Skeletal muscle tissue (tissue), 4 donors: ENCODE results near the gene OR51D1. TPM values are rescaled to one million over a fixed set of nuclear protein-coding genes. Genes with fewer than 3 reads are reported as not detected.

Source experiments
- H3K27ac ChIP-seq: one replicate; pipeline ENCODE4 v1.7.0; 2013; ENCODE audit warnings: mild to moderate bottlenecking, low read depth, low read length, inconsistent platforms
- H3K27me3 ChIP-seq, 3 donors: one replicate each; pipeline ENCODE4 v1.7.0; 2013; ENCODE audit warnings: low read length in 3 of 3; ENCODE audit not compliant: control insufficient read depth in 3 of 3, insufficient read depth in 3 of 3
- H3K36me3 ChIP-seq, 3 donors: one replicate each; pipeline ENCODE4 v1.7.0; 2013; ENCODE audit warnings: low read length in 3 of 3; ENCODE audit not compliant: control insufficient read depth in 3 of 3, insufficient read depth in 3 of 3
- H3K4me1 ChIP-seq, 3 donors: one replicate each; pipeline ENCODE4 v1.7.0; 2013; ENCODE audit warnings: low read length in 3 of 3, mild to moderate bottlenecking in 3 of 3; ENCODE audit not compliant: control insufficient read depth in 3 of 3, insufficient read depth in 3 of 3
- H3K4me3 ChIP-seq, 3 donors: one replicate each; pipeline ENCODE4 v1.7.0; 2013; ENCODE audit warnings: low read length in 3 of 3
- H3K9ac ChIP-seq, 3 donors: one replicate each; pipeline ENCODE4 v1.7.0; 2013; ENCODE audit warnings: low read length in 3 of 3, mild to moderate bottlenecking in 3 of 3, moderate library complexity in 2 of 3, low read depth in 1 of 3
- H3K9me3 ChIP-seq, 3 donors: one replicate each; pipeline ENCODE4 v1.7.0; 2013; ENCODE audit warnings: low read length in 3 of 3; ENCODE audit not compliant: control insufficient read depth in 3 of 3
- total RNA-seq: library from RNA; depleted of rRNA; stranded (reverse); fragments of >200 nt; gene quantifications from one replicate; pipeline ENCODE4 v1.2.3, GENCODE V29; 2014
- donor health status: Osteomylitis.

Gene OR51D1, protein sequence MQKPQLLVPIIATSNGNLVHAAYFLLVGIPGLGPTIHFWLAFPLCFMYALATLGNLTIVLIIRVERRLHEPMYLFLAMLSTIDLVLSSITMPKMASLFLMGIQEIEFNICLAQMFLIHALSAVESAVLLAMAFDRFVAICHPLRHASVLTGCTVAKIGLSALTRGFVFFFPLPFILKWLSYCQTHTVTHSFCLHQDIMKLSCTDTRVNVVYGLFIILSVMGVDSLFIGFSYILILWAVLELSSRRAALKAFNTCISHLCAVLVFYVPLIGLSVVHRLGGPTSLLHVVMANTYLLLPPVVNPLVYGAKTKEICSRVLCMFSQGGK
- not detected for total RNA-seq

DNA sequence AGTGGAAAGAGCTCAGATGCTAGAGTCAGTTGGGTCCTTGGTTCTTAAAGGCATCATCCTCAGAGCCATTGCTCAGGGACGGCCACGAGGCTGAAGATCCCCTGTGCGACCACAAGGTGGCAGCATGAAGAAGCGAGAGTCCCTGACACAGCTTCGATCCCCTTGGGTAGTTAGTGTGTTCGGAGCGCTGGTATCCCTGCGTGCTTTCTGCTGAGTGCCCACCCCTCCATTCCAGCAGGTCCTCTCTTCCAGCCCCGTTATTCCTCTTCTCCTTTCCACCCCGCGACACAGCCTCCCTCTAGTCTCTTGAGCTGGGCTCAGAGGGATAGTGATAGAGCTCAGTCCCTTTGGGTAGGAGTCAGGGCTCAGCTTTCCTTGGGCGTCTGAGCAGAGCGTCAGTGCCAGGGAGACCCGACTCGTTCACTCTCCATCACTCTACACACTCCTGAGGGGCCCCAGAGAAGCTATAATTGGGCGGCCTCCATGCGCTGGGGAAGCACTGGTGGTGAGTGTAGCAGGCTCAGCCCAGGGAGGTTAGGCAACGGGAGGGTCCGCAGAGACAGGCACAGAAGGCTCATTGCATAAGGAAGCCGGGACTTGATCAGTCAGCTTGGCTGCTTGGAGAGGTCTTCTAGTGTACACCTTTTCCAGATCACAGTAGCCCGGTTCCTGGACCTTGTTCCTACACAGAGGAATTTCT lies at the start of gene OR51D1:
TSS of gene OR51D1 (plus strand) at position 516 of the 700 bp plus-strand sequence. CDS start 2,314 bp downstream, outside the sequence.
- H3K36me3 ChIP-seq = no peaks in the 10 kb centered on the region
- peaks cover 0 to 5% (median 3%) of the 10 kb centered on the region in 3 donors for H3K4me1 ChIP-seq
- no peaks in the 10 kb centered on the region for H3K9me3 ChIP-seq
- H3K27ac ChIP-seq = no peak within 1 kb of the TSS
- peak within 1 kb of the TSS; percentile 48 to 73 (median 68) for H3K4me3 ChIP-seq
- no peaks in the 10 kb centered on the region for H3K27me3 ChIP-seq
- H3K9ac ChIP-seq = peak within 1 kb of the TSS in 2 of 3 donors; percentile 44 to 47

DNA sequence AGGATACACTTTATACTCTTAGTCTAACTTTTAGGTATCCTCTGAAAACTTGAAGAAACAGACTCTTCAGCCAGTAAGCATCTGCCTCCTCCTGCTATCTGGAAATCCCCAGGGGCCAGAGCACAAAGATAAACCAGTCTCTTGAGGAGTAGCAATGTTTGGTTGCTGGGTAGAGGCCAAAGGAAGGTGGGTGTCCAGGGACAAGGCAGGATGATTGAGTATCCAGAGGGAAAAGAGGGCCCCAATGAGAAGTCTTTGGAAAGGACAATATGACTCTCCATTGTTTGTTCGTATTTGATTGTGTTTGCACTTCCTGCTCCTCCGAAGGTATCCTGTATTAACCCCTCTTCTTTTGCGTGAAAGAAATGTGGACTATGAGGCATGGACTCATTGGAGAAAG lies 48.3 kb upstream of the OR51D1 start:
- no peak overlapping the region for H3K27ac ChIP-seq
- no peaks in the 10 kb centered on the region for H3K9me3 ChIP-seq
- no peaks in the 10 kb centered on the region for H3K36me3 ChIP-seq
- no peaks in the 10 kb centered on the region for H3K4me1 ChIP-seq
- no peaks in the 10 kb centered on the region for H3K27me3 ChIP-seq
- no peak overlapping the region for H3K4me3 ChIP-seq
- no peak overlapping the region for H3K9ac ChIP-seq

GRCh38 chr11:4593739-4594138 lies 43.5 kb upstream of the OR51D1 start, which contains the start of gene OR52I1:
TSS of gene OR52I1 (plus strand) at chr11:4594039. CDS start at chr11:4594039, 0 bp downstream.
- Histone ChIP-seq H3K9ac (no peak within 1 kb of the TSS), H3K9me3 (no peaks in the 10 kb centered on the region), H3K36me3 (peaks cover 7 to 11% (median 10%) of the 10 kb centered on the region in 3 donors), H3K4me3 (no peak within 1 kb of the TSS), H3K27ac (no peak within 1 kb of the TSS), H3K27me3 (no peaks in the 10 kb centered on the region), H3K4me1 (no peaks in the 10 kb centered on the region)

DNA sequence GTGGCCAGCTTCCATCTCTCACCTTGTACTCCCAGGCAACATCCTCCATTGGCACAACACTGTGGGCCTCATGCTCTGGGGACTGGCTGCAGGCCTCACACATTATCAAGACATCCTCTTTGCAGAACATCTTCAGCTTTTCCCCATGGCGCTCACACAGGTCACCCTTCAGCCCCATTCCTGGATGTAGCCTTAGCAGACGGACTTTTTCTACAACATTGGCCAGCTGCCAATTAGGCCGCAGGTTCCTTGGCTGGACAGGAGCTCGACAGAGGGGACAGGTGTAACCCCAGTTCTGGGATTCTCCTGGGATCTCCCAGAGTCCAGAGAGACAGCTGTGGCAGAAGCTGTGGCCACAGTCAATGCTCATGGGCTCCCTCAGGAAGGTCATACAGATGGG lies 32.2 kb upstream of the OR51D1 start:
- Histone ChIP-seq H3K9me3 (no peaks in the 10 kb centered on the region), H3K27me3 (no peaks in the 10 kb centered on the region), H3K4me3 (no peak overlapping the region), H3K4me1 (peaks cover 7 to 18% (median 12%) of the 10 kb centered on the region in 3 donors), H3K36me3 (peaks cover 42 to 50% (median 44%) of the 10 kb centered on the region in 3 donors), H3K9ac (no peak overlapping the region), H3K27ac (no peak overlapping the region)

- peak overlapping the region; percentile 72 to 79 (median 76) for H3K4me3 ChIP-seq
- H3K4me1 ChIP-seq = peaks cover 7 to 18% (median 12%) of the 10 kb centered on the region in 3 donors
- no peaks in the 10 kb centered on the region for H3K9me3 ChIP-seq
- H3K27ac ChIP-seq = no peak overlapping the region
- H3K27me3 ChIP-seq = no peaks in the 10 kb centered on the region
- peaks cover 28 to 36% (median 30%) of the 10 kb centered on the region in 3 donors for H3K36me3 ChIP-seq
- peak overlapping the region in 1 of 3 donors; percentile 78 for H3K9ac ChIP-seq
Observed at GRCh38 chr11:4606231-4607015, 30.9 kb upstream of the OR51D1 start.

DNA sequence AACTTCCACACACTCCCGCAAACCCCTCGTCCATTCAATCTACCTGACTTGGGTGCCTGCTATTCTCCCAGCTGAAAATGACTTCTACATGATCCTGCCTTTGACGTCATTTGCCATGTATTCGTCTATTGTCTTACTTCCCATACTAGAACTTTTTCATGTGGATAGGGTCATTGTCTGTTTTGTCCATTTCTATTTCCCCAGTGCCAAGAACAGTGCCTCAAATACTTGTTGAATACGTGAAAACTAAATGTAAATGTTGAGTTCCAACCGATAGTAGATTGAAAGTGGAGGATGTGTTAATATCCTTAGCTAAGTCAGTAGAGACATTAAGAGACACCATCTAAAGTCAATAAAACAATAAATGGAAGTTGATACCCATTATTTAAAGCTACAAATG lies 30.2 kb upstream of the OR51D1 start:
- H3K9ac ChIP-seq = peak overlapping the region; percentile 78 to 91 (median 87)
- peak overlapping the region; percentile 84 for H3K27ac ChIP-seq
- H3K36me3 ChIP-seq = peaks cover 22 to 29% (median 24%) of the 10 kb centered on the region in 3 donors
- H3K27me3 ChIP-seq = no peaks in the 10 kb centered on the region
- H3K9me3 ChIP-seq = no peaks in the 10 kb centered on the region
- peak overlapping the region; percentile 72 to 79 (median 76) for H3K4me3 ChIP-seq
- H3K4me1 ChIP-seq = peaks cover 7 to 18% (median 12%) of the 10 kb centered on the region in 3 donors

- Histone ChIP-seq H3K9me3 (no peaks in the 10 kb centered on the region), H3K4me3 (peak within 1 kb of the TSS; percentile 72 to 79 (median 76)), H3K36me3 (peaks cover 14 to 20% (median 15%) of the 10 kb centered on the region in 3 donors), H3K4me1 (peaks cover 7 to 18% (median 12%) of the 10 kb centered on the region in 3 donors), H3K27ac (peak within 1 kb of the TSS; percentile 84), H3K27me3 (no peaks in the 10 kb centered on the region), H3K9ac (peak within 1 kb of the TSS; percentile 78 to 91 (median 87))
Observed at GRCh38 chr11:4607781-4608666, 29.3 kb upstream of the OR51D1 start, which contains the start of gene TRIM68. TSS of gene TRIM68 (minus strand) at chr11:4608231. CDS start at chr11:4605504, 2,727 bp downstream.

GRCh38 chr11:4610258-4610935 lies 26.9 kb upstream of the OR51D1 start:
- Histone ChIP-seq H3K4me3 (peak overlapping the region in 1 of 3 donors; percentile 23), H3K27ac (no peak overlapping the region), H3K36me3 (peaks cover 0 to under 1% (median 0%) of the 10 kb centered on the region in 3 donors), H3K9me3 (no peaks in the 10 kb centered on the region), H3K27me3 (no peaks in the 10 kb centered on the region), H3K9ac (no peak overlapping the region), H3K4me1 (peaks cover 7 to 18% (median 12%) of the 10 kb centered on the region in 3 donors)
